Stimulated activated CD4-positive, alpha-beta T cell treated with anti-CD3 and anti-CD28 coated beads, Interleukin-1b, Interleukin-23, amount 100 ng/mL, for 24 hours (primary cell): ENCODE measurements around the gene CFD.
"Not testable (repeated sequence)": the region's sequence is repeated elsewhere in the genome, so short reads cannot be mapped to it uniquely, and the experiment has no call there.

Source experiments
- DNase-seq, 4 experiments: peaks; one replicate each; pipeline ENCODE4 v3.0.0-alpha.2; 2020; ENCODE audit warnings: low read depth in 4 of 4, low spot score in 1 of 4

The CFD gene

GRCh38 chr19:825897-826644 is 33.4 kb upstream of the CFD start:
- no peak for DNase-seq

GRCh38 chr19:827314-827709 is 32.2 kb upstream of the CFD start:
- DNase-seq, result no peak

- no peak for DNase-seq
Observed at GRCh38 chr19:827710-828321, 31.6 kb upstream of the CFD start, which contains the start of gene AZU1. AZU1 (plus strand) TSS chr19:827837; CDS start chr19:827847, 10 bp downstream.

- no peak for DNase-seq
Observed at GRCh38 chr19:829129-829758, 30.2 kb upstream of the CFD start.

GRCh38 chr19:831407-832369 is 27.8 kb upstream of the CFD start:
- DNase-seq, result no peak

- DNase-seq, result no peak
Observed at GRCh38 chr19:834216-834615, 25.2 kb upstream of the CFD start.

- no peak for DNase-seq
Observed at GRCh38 chr19:835210-835810, 24.2 kb upstream of the CFD start.

GRCh38 chr19:840519-841206 is 18.8 kb upstream of the CFD start, which contains the start of gene PRTN3:
PRTN3 (plus strand) TSS chr19:840999; CDS start chr19:841009, 10 bp downstream.
- DNase-seq, result no peak

GRCh38 chr19:842802-843179 is 16.7 kb upstream of the CFD start:
- not testable (repeated sequence) for DNase-seq

GRCh38 chr19:843180-843835 is 16.2 kb upstream of the CFD start:
- no peak for DNase-seq

GRCh38 chr19:843836-844545 is 15.5 kb upstream of the CFD start:
- no peak for DNase-seq

- DNase-seq, result no peak
Observed at GRCh38 chr19:844546-844971, 14.9 kb upstream of the CFD start.

- DNase-seq, result no peak
Observed at GRCh38 chr19:845707-846521, 13.6 kb upstream of the CFD start.

- no peak for DNase-seq
Observed at GRCh38 chr19:848386-848921, 11.0 kb upstream of the CFD start.

- DNase-seq, result not testable (repeated sequence)
Observed at GRCh38 chr19:849195-849594, 10.3 kb upstream of the CFD start.

- no peak for DNase-seq
Observed at GRCh38 chr19:850221-850978, 9.1 kb upstream of the CFD start.

- DNase-seq, result no peak
Observed at GRCh38 chr19:850979-851335, 8.5 kb upstream of the CFD start.
